ENCODE data around the gene BAIAP3. TPM values are rescaled to one million over a fixed set of nuclear protein-coding genes. Genes with fewer than 3 reads are reported as not detected.

The BAIAP3 gene
- total and polyA plus RNA-seq, 2 experiments from 2014 or later = 5.2 to 13.0 TPM

DNA sequence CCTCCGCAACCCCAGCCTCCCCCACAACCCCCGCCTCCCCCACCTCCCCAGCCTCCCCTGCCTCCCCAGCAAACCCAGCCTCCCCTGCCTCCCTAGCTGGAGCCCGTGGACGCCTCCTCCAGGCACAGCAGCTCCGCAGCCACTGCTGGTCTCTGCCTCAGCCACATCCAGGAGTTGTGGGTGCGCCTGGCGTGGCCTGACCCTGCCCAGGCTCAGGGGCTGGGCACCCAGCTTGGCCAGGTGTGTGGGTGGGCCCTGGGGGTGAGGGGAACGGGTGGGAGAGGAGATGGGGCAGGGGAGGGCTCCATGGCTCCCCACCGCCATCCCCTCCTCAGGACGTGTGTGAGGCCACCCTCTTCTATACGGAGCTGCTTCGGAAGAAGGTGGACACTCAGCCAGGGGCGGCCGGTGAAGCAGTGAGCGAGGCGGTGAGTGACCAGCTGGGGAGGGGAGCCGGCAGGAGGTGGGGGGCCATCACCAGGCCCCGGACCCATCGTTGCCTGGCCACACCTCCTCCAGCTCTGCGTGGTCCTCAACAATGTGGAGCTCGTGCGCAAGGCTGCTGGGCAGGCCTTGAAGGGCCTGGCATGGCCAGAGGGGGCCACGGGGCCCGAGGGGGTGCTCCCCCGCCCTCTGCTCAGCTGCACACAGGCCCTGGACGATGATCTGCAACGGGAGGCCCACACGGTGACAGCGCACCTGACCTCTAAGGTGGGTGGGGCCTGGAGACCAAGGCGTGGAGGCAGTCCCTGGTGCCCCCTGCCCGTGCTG lies 12.4 kb downstream of the BAIAP3 start:
- Histone ChIP-seq H3K4me3 (no peak overlapping the region), H4K20me1 (replicated peaks; ENCODE audit: insufficient read depth) (peaks cover 4% of the 10 kb centered on the region; the same call in 1 of the 2 replicates), H3K4me1 (ENCODE audit: insufficient read depth) (no peaks in the 10 kb centered on the region; the same call in 1 of the 2 replicates), H2AFZ (no peak overlapping the region), H3K36me3 (ENCODE audit: insufficient read depth) (no peaks in the 10 kb centered on the region; the same call in 1 of the 2 replicates), H3K4me2 (no peak overlapping the region), H3K27ac (ENCODE audit: low read depth) (no peak overlapping the region), H3K27me3 (ENCODE audit: insufficient read depth) (no peaks in the 10 kb centered on the region), H3K9me2 (ENCODE audit: insufficient read depth) (no peaks in the 10 kb centered on the region), H3K79me2 (replicated peaks; ENCODE audit: insufficient read depth) (no peaks in the 10 kb centered on the region), H3F3A (replicated peaks; ENCODE audit: low read depth) (no peaks in the 10 kb centered on the region)
- H3K27me3 Mint-ChIP-seq (ENCODE audit: insufficient read depth, low read depth, poor library complexity) = peaks cover 24% of the 10 kb centered on the region
- DNase-seq (ENCODE audit: low spot score) (no peak), ATAC-seq (no peak)
- TF ChIP-seq, protein P1, sequence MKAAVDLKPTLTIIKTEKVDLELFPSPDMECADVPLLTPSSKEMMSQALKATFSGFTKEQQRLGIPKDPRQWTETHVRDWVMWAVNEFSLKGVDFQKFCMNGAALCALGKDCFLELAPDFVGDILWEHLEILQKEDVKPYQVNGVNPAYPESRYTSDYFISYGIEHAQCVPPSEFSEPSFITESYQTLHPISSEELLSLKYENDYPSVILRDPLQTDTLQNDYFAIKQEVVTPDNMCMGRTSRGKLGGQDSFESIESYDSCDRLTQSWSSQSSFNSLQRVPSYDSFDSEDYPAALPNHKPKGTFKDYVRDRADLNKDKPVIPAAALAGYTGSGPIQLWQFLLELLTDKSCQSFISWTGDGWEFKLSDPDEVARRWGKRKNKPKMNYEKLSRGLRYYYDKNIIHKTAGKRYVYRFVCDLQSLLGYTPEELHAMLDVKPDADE (IDR thresholded peaks at IDR 0.05) = no peak
- TF ChIP-seq, protein P2, sequence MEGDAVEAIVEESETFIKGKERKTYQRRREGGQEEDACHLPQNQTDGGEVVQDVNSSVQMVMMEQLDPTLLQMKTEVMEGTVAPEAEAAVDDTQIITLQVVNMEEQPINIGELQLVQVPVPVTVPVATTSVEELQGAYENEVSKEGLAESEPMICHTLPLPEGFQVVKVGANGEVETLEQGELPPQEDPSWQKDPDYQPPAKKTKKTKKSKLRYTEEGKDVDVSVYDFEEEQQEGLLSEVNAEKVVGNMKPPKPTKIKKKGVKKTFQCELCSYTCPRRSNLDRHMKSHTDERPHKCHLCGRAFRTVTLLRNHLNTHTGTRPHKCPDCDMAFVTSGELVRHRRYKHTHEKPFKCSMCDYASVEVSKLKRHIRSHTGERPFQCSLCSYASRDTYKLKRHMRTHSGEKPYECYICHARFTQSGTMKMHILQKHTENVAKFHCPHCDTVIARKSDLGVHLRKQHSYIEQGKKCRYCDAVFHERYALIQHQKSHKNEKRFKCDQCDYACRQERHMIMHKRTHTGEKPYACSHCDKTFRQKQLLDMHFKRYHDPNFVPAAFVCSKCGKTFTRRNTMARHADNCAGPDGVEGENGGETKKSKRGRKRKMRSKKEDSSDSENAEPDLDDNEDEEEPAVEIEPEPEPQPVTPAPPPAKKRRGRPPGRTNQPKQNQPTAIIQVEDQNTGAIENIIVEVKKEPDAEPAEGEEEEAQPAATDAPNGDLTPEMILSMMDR (conservative IDR thresholded peaks at IDR 0.05; ENCODE audit: low read depth in 2 of 2) = no peak
- TF ChIP-seq POLR2AphosphoS5 (IDR thresholded peaks at IDR 0.05; ENCODE audit: low read depth) (no peak), NANOG (IDR thresholded peaks at IDR 0.05; ENCODE audit: borderline replicate concordance) (no peak), ZNF114 (CRISPR knock-in tag; IDR thresholded peaks at IDR 0.05) (no peak)
- no peaks in the 10 kb centered on the region; the same call in 2 of the 3 replicates for H3K9me3 Mint-ChIP-seq
- H3K4me1 Mint-ChIP-seq = peaks cover 9% of the 10 kb centered on the region; the same call in 2 of the 3 replicates
- H3K36me3 Mint-ChIP-seq (ENCODE audit: low read depth) = peaks cover 4% of the 10 kb centered on the region; the same call in 1 of the 3 replicates
- H3K27ac Mint-ChIP-seq = no peak overlapping the region
- no peak overlapping the region for H3K4me3 Mint-ChIP-seq

DNA sequence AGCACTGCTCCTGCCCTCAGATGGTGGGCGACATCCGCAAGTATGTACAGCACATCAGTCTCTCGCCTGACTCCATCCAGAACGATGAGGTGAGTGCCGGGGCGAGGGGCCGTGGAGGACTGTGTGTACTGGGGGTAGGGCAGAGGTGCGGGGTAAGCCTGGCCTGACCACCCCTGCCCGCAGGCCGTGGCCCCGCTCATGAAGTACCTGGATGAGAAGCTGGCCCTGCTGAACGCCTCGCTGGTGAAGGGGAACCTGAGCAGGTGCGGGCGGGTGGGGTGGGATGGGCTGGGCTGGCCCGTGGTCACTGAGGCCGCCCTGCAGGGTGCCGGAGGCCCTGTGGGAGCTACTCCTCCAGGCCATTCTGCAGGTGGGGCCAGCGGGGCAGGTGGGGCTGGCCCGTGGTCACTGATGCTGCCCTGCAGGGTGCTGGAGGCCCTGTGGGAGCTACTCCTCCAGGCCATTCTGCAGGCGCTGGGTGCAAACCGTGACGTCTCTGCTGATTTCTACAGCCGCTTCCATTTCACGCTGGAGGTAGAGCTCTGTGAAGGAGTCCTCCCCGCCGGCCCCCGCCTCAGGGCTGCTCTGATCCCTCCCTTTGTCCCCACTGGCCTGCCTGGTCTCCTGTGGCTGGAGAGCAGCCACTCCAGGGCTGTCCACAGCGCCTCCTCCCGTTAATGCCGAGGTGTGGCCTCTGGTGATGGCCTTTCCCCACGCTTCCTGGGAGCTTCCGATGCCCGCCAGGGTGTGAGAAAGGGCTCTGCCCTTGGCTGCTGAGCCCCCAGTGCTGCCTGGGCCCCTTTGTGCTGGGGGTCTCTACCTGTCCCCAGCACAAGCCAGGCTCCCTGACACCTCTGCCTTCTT lies 13.2 kb downstream of the BAIAP3 start:
- ATAC-seq (no peak), DNase-seq (ENCODE audit: low spot score) (no peak)
- Mint-ChIP-seq H3K4me3 (no peak overlapping the region), H3K4me1 (peaks cover 9% of the 10 kb centered on the region; the same call in 2 of the 3 replicates), H3K27ac (no peak overlapping the region), H3K27me3 (ENCODE audit: insufficient read depth, low read depth, poor library complexity) (peaks cover 27% of the 10 kb centered on the region), H3K36me3 (ENCODE audit: low read depth) (peaks cover 4% of the 10 kb centered on the region; the same call in 1 of the 3 replicates), H3K9me3 (no peaks in the 10 kb centered on the region; the same call in 2 of the 3 replicates)
- Histone ChIP-seq H3K36me3 (ENCODE audit: insufficient read depth) (no peaks in the 10 kb centered on the region; the same call in 1 of the 2 replicates), H3F3A (replicated peaks; ENCODE audit: low read depth) (no peaks in the 10 kb centered on the region), H3K79me2 (replicated peaks; ENCODE audit: insufficient read depth) (0 out of 2 replicates have a peak, but pooled peaks cover 4% of the 10 kb centered on the region), H3K9me2 (ENCODE audit: insufficient read depth) (no peaks in the 10 kb centered on the region), H3K27me3 (ENCODE audit: insufficient read depth) (no peaks in the 10 kb centered on the region), H3K27ac (ENCODE audit: low read depth) (no peak overlapping the region), H3K4me3 (no peak overlapping the region), H4K20me1 (replicated peaks; ENCODE audit: insufficient read depth) (peaks cover 4% of the 10 kb centered on the region; the same call in 1 of the 2 replicates), H3K4me2 (no peak overlapping the region), H3K4me1 (ENCODE audit: insufficient read depth) (no peaks in the 10 kb centered on the region; the same call in 1 of the 2 replicates), H2AFZ (no peak overlapping the region)
- no peak for TF ChIP-seq EZH2 (IDR thresholded peaks at IDR 0.05; ENCODE audit: low read depth, unreplicated experiment)
- TF ChIP-seq, protein P2 (conservative IDR thresholded peaks at IDR 0.05; ENCODE audit: low read depth in 2 of 2) = peak in 1 of 2 experiments; percentile 47; a peak in 2 of 4 replicates

Data from GM23338 (cell line).